HG03108 (cell line): ENCODE results near the gene LIM2.
"Not testable (repeated sequence)": the region's sequence is repeated elsewhere in the genome, so short reads cannot be mapped to it uniquely, and the experiment has no call there.

Experiments
- ATAC-seq: cut with Tn5 transposase; IDR thresholded peaks from one replicate; pipeline ENCODE4 v1.9.1; 2021; ENCODE audit warnings: moderate library complexity; ENCODE audit not compliant: unreplicated experiment

Gene LIM2

GRCh38 chr19:51397453-51397852 lies 9.7 kb upstream of the LIM2 start:
- not testable (repeated sequence) for ATAC-seq

GRCh38 chr19:51396175-51396574 lies 8.4 kb upstream of the LIM2 start:
- no peak for ATAC-seq

GRCh38 chr19:51394050-51394836 lies 6.5 kb upstream of the LIM2 start:
- peak; percentile 85 for ATAC-seq

GRCh38 chr19:51392701-51393100 lies 4.9 kb upstream of the LIM2 start:
- ATAC-seq: no peak

GRCh38 chr19:51391073-51391611 lies 3.4 kb upstream of the LIM2 start:
- no peak for ATAC-seq

GRCh38 chr19:51389143-51389542 lies 1.4 kb upstream of the LIM2 start:
- no peak for ATAC-seq

- ATAC-seq: no peak
Measured at GRCh38 chr19:51386882-51387520, 773 bp downstream of the LIM2 start.

GRCh38 chr19:51382004-51382403 lies 5.8 kb downstream of the LIM2 start:
- no peak for ATAC-seq

GRCh38 chr19:51380379-51380778 lies 7.4 kb downstream of the LIM2 start:
- ATAC-seq: no peak

GRCh38 chr19:51377422-51377821 lies 10.4 kb downstream of the LIM2 start:
- ATAC-seq: no peak

GRCh38 chr19:51375504-51376221 lies 12.1 kb downstream of the LIM2 start:
- no peak for ATAC-seq

- ATAC-seq: no peak
Measured at GRCh38 chr19:51372649-51373504, 14.9 kb downstream of the LIM2 start, which contains the start of gene NKG7. Gene NKG7, minus strand, starts transcription at chr19:51372654. Its CDS starts 119 bp downstream, at chr19:51372535.

GRCh38 chr19:51372021-51372648 lies 15.6 kb downstream of the LIM2 start:
- no peak for ATAC-seq

GRCh38 chr19:51371186-51371690 lies 16.5 kb downstream of the LIM2 start:
- no peak for ATAC-seq

GRCh38 chr19:51370230-51370629 lies 17.5 kb downstream of the LIM2 start:
- ATAC-seq: no peak

GRCh38 chr19:51368366-51369282 lies 19.1 kb downstream of the LIM2 start, which contains the start of gene CLDND2:
Gene CLDND2, minus strand, starts transcription at chr19:51369003. Its CDS starts 426 bp downstream, at chr19:51368577.
- no peak for ATAC-seq

GRCh38 chr19:51367565-51368365 lies 20.0 kb downstream of the LIM2 start:
- peak; percentile 70 for ATAC-seq

GRCh38 chr19:51367255-51367564 lies 20.6 kb downstream of the LIM2 start:
- ATAC-seq: peak; percentile 4
